AG10803 (cell line): ENCODE data around the gene TRPM5.

Experiments used
- DNase-seq: peaks from one replicate; pipeline ENCODE4 v3.0.0; 2010; ENCODE audit warnings: low read depth
- H3K4me3 ChIP-seq: 2 replicates; pipeline ENCODE4 v1.5.1; 2011; ENCODE audit warnings: mild to moderate bottlenecking, low read length, control low read depth
- TF ChIP-seq, protein P1 (sequence below): conservative IDR thresholded peaks from 2 replicates; pipeline ENCODE4 v1.5.1; 2011; ENCODE audit warnings: mild to moderate bottlenecking, low read length, control low read depth, inconsistent platforms

Gene TRPM5

DNA sequence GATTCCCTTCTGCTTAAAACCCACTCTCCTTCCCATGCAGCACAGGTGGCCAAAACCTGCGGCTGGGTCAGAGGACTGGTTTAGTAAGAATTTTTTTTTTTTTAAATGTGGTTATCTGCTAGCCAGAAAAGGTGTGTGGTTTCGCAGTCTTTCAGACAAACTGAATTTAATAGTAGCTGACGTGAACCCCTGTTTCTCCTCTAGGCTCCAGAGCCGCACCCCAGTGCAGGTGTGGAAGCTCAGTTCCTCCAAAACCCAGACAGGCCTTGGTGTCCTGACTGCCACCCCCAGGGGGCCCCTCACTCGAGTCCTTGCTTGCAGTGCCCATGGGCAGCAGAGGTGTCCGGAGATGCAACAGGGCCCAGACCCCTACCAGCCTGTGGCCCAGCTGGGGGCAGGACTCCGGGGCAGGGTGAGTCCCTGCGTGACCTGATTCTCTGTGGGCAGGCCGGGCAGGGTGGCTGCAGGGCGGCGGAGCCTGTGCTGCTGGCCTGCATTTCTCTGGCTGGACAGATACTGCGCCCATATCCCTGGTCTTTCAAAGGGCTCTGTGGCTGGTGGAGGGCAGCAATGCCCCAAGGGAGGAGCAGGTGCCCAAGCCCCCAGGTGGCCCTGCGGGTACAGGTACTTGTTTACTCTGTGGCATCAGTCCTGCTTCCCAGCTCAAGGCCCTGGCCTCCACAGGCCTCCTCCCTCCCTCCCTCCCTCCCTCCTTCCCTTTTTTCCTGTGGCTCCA is 15.7 kb upstream of the TRPM5 start:
- DNase-seq, result no peak
- TF ChIP-seq, protein P1, sequence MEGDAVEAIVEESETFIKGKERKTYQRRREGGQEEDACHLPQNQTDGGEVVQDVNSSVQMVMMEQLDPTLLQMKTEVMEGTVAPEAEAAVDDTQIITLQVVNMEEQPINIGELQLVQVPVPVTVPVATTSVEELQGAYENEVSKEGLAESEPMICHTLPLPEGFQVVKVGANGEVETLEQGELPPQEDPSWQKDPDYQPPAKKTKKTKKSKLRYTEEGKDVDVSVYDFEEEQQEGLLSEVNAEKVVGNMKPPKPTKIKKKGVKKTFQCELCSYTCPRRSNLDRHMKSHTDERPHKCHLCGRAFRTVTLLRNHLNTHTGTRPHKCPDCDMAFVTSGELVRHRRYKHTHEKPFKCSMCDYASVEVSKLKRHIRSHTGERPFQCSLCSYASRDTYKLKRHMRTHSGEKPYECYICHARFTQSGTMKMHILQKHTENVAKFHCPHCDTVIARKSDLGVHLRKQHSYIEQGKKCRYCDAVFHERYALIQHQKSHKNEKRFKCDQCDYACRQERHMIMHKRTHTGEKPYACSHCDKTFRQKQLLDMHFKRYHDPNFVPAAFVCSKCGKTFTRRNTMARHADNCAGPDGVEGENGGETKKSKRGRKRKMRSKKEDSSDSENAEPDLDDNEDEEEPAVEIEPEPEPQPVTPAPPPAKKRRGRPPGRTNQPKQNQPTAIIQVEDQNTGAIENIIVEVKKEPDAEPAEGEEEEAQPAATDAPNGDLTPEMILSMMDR, result no peak
- H3K4me3 ChIP-seq, result no peak overlapping the region

DNA sequence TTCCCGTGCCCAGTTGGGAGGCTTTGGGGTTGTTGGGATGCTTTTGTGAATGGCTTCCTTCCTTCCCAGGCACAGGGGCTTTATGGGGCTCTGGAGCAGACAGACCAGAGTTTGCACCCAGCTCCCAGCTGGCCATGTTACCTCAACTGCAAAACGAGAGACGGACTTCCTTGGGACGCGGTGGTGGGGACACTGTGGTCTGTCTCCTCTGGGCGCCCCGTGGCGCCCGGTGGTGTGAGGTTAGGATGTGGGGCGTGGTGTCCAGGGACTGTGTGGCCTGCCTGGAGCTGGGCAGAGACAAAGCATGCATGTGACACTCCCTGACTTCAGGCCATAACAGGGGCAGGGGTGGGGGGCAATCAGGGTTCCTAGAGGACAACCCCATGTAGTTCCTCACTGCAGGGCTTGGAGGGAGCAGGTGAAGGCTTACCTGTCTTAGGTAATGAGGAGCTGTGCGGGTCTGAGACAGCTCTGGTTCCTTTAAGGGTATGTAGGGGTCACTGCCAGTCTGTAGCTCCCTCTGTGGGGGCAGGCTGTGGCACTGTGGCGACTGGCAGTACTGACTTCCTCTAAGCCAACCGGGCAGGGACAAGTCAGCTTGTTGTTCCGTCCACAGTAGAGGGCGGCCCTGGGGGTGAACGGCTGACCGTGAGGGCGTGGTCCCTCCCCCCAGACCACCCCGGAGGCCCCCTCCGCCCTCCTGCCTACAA is 14.9 kb upstream of the TRPM5 start:
- DNase-seq, result no peak
- H3K4me3 ChIP-seq, result no peak overlapping the region
- TF ChIP-seq, protein P1, result no peak

DNA sequence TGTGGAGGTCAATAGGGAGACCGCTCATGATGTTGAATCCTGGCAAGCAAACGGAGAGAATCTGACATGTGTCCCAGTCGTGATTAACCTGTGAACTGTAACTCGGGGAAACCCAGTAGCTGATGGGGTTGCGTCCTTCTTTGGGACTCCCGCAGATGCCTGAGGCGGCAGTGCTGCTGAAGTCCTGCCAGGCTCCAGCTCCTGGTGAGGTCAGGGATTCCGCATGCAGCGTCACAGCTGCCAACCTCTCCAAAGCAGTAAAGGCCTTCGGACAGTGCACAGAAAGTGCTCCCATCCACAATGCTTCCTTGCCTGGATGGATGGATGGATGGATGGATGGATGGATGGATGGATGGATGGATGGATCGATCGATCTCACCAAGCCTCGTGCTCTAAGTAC is 14.0 kb upstream of the TRPM5 start:
- TF ChIP-seq, protein P1, result no peak
- H3K4me3 ChIP-seq, result no peak overlapping the region
- no peak for DNase-seq

DNA sequence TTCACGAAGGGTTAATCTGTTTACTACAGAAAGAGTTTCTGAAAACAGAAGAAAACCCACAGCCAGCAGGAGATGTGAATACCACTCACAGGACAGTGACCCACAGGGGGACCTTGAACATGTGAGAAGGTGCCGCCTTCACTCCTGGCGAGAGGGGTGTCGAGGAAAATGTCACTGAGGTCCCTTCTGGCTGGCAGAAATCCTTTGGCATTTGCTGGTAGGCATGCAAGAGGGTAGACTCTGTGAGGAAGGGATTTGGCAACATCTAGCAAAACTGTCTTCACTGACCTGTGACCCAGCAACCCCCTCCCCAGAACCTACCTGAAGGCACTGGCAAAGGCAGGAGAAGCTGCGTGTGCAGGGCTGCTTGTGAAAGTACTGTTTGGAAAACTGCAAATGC is 9.1 kb upstream of the TRPM5 start:
- no peak for DNase-seq
- TF ChIP-seq, protein P1, result no peak
- no peak overlapping the region for H3K4me3 ChIP-seq

DNA sequence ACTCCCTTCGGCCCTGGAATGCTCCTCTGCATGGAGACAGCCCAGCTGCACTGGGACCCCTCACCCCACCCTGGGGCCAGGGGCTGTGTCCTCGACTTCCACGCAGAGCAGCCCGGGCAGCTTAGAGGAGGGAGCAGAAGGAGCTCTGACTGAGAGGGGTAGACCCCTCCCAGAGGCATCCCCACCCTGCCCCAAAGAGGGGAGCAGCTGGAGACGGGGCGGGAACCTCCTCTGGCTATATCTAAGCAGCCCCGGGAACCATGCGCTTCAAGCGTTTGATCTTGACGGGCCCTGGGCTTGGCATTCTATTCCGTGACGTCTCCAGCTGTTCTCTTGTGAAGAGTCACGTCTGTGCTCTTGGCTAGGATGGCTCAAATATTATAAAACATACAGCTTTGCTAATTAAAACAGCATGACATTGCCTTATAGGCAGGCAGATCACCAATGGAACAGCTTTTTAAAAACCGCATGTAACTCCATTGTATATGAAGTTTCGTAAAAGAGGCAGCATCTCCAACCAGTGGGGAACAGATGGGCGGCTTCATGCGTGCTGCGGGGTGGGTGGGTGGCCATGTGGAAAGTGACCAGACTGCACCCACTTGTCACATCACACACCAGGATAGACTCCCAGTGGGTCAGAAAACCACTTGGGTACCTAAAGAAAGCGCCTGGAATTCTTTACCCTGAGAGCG is 8.2 kb upstream of the TRPM5 start:
- H3K4me3 ChIP-seq, result no peak overlapping the region
- peak; percentile 15 for DNase-seq
- TF ChIP-seq, protein P1, result no peak

DNA sequence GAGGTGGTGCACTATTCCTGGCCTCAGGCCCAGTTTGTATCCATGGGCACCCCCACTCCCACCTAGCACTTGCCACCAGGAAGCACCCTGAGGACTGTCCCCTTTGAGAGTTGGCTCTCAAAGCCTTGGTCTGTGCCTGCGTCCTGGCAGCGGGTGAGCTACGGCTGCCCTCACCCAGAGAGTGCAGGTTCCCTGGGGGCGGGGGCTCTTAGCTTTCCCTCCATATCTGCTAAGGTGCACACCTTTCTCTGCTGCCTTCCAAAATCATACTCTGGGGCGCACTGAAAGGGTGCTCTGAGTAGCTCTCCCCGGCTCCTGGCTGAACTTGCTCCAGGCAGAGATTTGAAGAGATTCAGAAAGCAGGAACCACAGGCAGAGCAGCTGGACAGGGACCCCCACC is 7.6 kb upstream of the TRPM5 start:
- DNase-seq, result no peak
- no peak overlapping the region for H3K4me3 ChIP-seq
- TF ChIP-seq, protein P1, result no peak

DNA sequence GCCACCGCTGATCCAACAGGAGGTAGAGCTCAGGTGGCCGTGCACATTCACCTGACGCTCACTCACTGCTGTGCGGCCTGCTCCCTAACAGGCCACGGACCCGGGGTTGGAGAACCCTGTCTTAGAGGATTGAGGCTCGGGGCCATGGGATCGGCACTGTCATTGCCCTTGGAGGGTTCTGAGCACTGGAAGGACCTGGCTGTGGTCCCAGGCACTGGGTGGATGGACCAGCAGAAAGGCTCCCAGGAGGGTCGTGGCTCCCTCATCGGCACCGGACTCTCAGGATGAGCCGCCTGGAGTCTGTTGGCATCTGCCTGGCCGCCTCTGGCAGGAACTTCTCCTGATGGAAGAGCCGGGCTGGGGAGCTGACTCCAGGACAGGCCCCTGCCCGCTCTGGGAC is 7.0 kb upstream of the TRPM5 start:
- DNase-seq, result no peak
- TF ChIP-seq, protein P1, result no peak

More for the DNA sequence above, 7.0 kb upstream of the TRPM5 start:
- no peak overlapping the region for H3K4me3 ChIP-seq
